GM19395 (cell line): ENCODE results near the gene ATG13.

Source experiments
- ATAC-seq: cut with Tn5 transposase; IDR thresholded peaks from one replicate; pipeline ENCODE4 v1.9.1; 2021; ENCODE audit warnings: mild to moderate bottlenecking, moderate library complexity; ENCODE audit not compliant: unreplicated experiment

ATG13 gene

DNA sequence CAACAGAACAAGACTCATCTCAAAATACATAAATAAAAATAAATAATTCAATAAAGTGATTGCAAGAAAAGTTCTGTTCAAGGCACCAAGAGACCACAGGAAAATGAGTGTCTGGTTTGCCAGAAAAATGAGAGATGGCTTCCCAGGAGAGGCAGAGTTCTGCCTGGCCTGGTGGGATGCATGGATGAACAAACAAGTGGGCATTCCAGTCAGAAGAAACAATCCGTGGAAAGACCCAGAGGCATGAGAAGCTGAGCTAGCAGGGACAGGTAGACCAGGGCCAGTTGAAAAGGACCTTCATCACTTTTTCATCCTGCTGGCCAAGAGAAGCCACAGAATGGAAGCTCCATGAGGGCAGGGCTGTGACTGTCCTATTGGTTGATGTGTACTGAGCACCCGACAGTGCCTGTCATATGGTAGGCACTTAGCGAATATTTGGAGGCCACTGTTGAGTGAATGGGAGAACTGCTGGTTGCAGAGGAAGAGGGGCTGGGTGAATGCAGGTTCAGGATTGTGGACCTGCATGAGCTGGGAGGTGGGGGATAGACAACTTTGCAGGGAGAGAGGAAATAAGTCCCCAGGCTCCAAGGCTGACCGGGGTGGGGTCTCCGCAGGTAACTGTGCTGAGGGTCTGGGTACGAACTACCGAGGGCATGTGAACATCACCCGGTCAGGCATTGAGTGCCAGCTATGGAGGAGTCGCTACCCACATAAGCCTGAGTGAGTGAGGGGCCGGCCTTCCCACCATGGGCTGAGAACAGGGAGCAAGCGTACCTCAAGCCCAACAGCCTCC lies 105.4 kb downstream of the ATG13 start:
- ATAC-seq, result no peak

DNA sequence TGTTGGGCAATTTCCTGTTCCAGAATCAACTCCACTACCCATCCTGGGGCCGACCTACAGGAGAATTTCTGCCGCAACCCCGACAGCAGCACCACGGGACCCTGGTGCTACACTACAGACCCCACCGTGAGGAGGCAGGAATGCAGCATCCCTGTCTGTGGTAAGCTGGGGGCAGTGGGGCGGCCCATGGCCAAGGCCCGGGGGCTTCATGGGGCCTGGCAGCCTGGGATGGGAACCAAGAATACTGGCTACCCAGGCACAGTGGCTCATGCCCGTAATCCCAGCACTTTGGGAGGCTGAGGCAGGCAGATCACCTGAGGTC lies 106.0 kb downstream of the ATG13 start:
- ATAC-seq, result no peak

DNA sequence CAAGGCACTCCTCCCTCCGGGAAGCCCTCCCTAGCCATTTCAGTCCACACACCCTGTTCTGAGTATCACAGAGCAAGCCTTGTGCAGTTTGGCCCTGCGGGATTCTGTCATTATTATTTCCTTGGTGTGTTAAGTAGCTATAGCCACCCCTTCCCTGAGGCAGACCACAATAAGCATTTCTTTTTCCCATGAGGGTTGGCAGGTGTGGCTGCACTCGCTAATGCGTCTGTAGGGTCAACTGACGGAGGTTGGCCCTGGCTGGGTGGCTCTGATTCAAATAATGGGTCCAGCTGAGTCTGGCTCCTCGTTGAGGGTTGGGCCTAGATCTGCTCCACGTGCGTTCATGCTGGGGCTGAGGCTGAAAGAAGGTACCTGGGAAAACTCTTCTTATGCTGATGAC lies 106.7 kb downstream of the ATG13 start:
- ATAC-seq, result no peak
